Vagina (tissue), 2 donors: Measurements from ENCODE around the gene HERC5.

Experiments used
- CTCF ChIP-seq, 3 experiments: fragments of 450-650 bp in 2 of 3; fragments of 200-600 bp in 1 of 3; sonication (generic) in 1 of 3; IDR thresholded peaks; one replicate each; pipeline ENCODE4 v1.5.1; 2017 to 2019; ENCODE audit warnings: antibody characterized with exemption in 3 of 3, mild to moderate bottlenecking in 2 of 3, moderate library complexity in 2 of 3
- POLR2A ChIP-seq, 2 donors: fragments of 450-650 bp; IDR thresholded peaks; one replicate each; pipeline ENCODE4 v1.6.1; 2017; ENCODE audit warnings: antibody characterized with exemption in 2 of 2, mild to moderate bottlenecking in 2 of 2, moderate library complexity in 2 of 2

GRCh38 chr4:88447371-88448095 is 9.4 kb upstream of the HERC5 start:
- TF ChIP-seq CTCF (IDR thresholded peaks at IDR 0.05) = no peak
- TF ChIP-seq POLR2A (IDR thresholded peaks at IDR 0.05) = no peak
